ENCODE data around the gene TRAPPC2L. TPM values are rescaled to one million over a fixed set of nuclear protein-coding genes. Genes with fewer than 3 reads are reported as not detected.

Gene TRAPPC2L
- total RNA-seq, 1 donor from 2014 or later = 29.2 TPM

DNA sequence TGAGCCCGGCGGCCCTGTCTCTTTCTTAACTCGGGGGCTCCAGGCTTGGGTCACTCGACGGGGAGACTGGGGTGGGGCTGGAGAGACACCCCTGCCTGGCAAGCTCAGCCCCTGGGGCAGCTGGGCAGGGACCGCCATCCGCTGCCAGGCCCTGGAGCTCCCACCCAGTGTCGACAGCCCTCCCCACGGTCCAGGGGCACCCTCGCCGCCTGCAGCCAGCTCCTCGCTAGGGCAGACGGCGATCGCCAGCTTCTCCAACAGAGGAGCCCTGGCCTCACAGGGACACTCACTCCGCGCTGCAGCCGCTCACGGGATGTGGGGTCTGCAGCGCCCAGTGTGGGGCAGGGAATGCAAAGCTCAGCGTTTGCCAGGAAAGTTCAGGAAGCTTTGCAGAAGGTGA is 29.2 kb upstream of the TRAPPC2L start:
- Histone ChIP-seq H3K36me3 (ENCODE audit: control insufficient read depth in 3 of 3, insufficient read depth in 3 of 3, low read length in 3 of 3) (peaks cover 0 to 10% (median 3%) of the 10 kb centered on the region in 3 donors), H3K4me1 (ENCODE audit: control insufficient read depth in 3 of 3, insufficient read depth in 3 of 3, low read length in 3 of 3) (no peaks in the 10 kb centered on the region), H3K9me3 (ENCODE audit: control insufficient read depth in 3 of 3, low read length in 3 of 3) (no peaks in the 10 kb centered on the region), H3K9ac (ENCODE audit: low read depth in 1 of 3, low read length in 3 of 3) (no peak overlapping the region), H3K27ac (ENCODE audit: low read depth, low read length) (no peak overlapping the region), H3K4me3 (ENCODE audit: low read length in 3 of 3) (no peak overlapping the region), H3K27me3 (ENCODE audit: control insufficient read depth in 3 of 3, insufficient read depth in 3 of 3, low read length in 3 of 3) (no peaks in the 10 kb centered on the region)

DNA sequence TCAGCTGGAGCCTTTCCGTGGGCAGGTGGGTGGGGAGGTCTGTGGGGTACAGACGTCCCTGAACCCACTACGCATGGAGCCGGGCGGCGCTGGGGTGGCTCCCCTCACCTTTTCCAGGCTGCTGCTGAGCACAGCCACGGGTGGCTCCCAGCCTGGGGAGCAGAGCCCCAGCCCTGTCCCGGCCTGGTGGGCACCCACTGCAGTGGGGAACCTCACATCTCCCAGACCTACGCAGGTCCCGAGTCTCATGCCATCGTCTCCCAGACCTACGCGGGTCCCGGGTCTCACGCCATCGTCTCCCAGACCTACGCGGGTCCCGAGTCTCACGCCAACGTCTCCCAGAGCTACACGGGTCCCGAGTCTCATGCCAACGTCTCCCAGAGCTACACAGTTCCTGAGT is 28.2 kb upstream of the TRAPPC2L start:
- Histone ChIP-seq H3K27me3 (ENCODE audit: control insufficient read depth in 3 of 3, insufficient read depth in 3 of 3, low read length in 3 of 3) (no peaks in the 10 kb centered on the region), H3K4me3 (ENCODE audit: low read length in 3 of 3) (no peak overlapping the region), H3K36me3 (ENCODE audit: control insufficient read depth in 3 of 3, insufficient read depth in 3 of 3, low read length in 3 of 3) (peaks cover 0 to 8% (median 3%) of the 10 kb centered on the region in 3 donors), H3K4me1 (ENCODE audit: control insufficient read depth in 3 of 3, insufficient read depth in 3 of 3, low read length in 3 of 3) (no peaks in the 10 kb centered on the region), H3K9me3 (ENCODE audit: control insufficient read depth in 3 of 3, low read length in 3 of 3) (no peaks in the 10 kb centered on the region), H3K27ac (ENCODE audit: low read depth, low read length) (no peak overlapping the region), H3K9ac (ENCODE audit: low read depth in 1 of 3, low read length in 3 of 3) (no peak overlapping the region)

DNA sequence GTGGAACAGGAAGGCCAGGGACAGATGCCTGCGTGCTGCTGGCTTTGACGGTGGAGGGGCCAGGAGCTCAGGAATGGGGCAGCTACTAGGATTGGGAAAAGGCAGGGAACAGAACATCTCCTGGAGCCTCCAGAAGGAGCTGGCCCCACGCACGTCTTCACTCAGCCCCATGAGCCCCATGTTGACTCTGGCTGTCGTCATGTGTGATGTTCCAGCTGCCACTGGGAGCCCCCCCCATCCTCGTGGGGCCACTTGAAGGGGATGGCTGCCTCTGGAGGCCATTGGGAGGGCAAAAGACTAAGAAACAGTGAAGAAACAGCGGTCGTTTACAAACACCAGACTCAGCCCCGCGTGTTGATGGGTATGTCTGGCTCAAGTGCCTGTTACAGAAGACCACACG is 26.7 kb upstream of the TRAPPC2L start:
- H3K9me3 ChIP-seq (ENCODE audit: control insufficient read depth in 3 of 3, low read length in 3 of 3) = no peaks in the 10 kb centered on the region
- H3K36me3 ChIP-seq (ENCODE audit: control insufficient read depth in 3 of 3, insufficient read depth in 3 of 3, low read length in 3 of 3) = peaks cover 4 to 10% (median 8%) of the 10 kb centered on the region in 3 donors
- H3K4me1 ChIP-seq (ENCODE audit: control insufficient read depth in 3 of 3, insufficient read depth in 3 of 3, low read length in 3 of 3) = no peaks in the 10 kb centered on the region
- H3K9ac ChIP-seq (ENCODE audit: low read depth in 1 of 3, low read length in 3 of 3) = no peak overlapping the region
- no peaks in the 10 kb centered on the region for H3K27me3 ChIP-seq (ENCODE audit: control insufficient read depth in 3 of 3, insufficient read depth in 3 of 3, low read length in 3 of 3)
- H3K4me3 ChIP-seq (ENCODE audit: low read length in 3 of 3) = no peak overlapping the region
- H3K27ac ChIP-seq (ENCODE audit: low read depth, low read length) = no peak overlapping the region

DNA sequence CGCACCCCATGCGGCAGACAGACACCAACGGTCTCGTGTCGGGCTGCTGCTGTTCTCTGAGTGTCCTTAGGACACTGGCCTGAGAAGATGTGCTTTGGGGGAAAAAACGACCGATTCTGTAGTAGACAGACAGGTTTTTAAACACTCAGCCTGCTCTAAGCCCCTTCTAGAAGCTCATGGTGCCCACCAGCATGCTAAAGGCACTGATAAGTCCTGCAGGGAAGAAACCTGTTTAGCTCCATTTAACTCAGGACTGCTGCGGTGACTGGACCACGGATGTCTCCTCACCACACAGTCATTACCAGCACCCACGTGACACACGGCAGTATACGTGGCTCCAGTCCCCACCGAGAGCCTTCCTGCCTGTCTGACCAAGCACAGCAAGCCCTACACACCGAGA is 26.1 kb upstream of the TRAPPC2L start:
- no peak overlapping the region for H3K9ac ChIP-seq (ENCODE audit: low read depth in 1 of 3, low read length in 3 of 3)
- no peaks in the 10 kb centered on the region for H3K9me3 ChIP-seq (ENCODE audit: control insufficient read depth in 3 of 3, low read length in 3 of 3)
- H3K27ac ChIP-seq (ENCODE audit: low read depth, low read length) = no peak overlapping the region
- no peak overlapping the region for H3K4me3 ChIP-seq (ENCODE audit: low read length in 3 of 3)
- H3K27me3 ChIP-seq (ENCODE audit: control insufficient read depth in 3 of 3, insufficient read depth in 3 of 3, low read length in 3 of 3) = no peaks in the 10 kb centered on the region
- no peaks in the 10 kb centered on the region for H3K4me1 ChIP-seq (ENCODE audit: control insufficient read depth in 3 of 3, insufficient read depth in 3 of 3, low read length in 3 of 3)
- peaks cover 8 to 11% (median 10%) of the 10 kb centered on the region in 3 donors for H3K36me3 ChIP-seq (ENCODE audit: control insufficient read depth in 3 of 3, insufficient read depth in 3 of 3, low read length in 3 of 3)

DNA sequence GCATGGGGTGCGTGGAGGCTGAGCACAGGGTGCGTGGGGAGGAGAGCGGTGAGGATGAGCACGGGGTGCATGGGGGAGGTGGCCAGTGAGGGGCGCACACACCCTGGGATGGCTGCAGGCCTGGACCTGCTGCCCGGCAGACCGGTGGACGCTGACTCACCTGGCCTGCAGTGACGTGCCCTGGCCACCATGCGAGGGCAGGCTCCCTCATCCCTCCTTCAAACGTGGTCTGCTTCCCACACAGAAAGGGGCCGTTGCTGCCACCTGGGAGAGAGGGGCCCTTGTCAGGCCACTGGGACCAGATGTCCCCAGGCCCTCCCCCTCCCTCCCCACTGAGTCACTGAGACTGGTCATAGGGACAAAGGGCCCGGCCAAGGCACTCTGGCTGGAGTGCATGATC is 25.1 kb upstream of the TRAPPC2L start:
- Histone ChIP-seq H3K36me3 (ENCODE audit: control insufficient read depth in 3 of 3, insufficient read depth in 3 of 3, low read length in 3 of 3) (peaks cover 7 to 13% (median 11%) of the 10 kb centered on the region in 3 donors), H3K27ac (ENCODE audit: low read depth, low read length) (no peak overlapping the region), H3K9me3 (ENCODE audit: control insufficient read depth in 3 of 3, low read length in 3 of 3) (no peaks in the 10 kb centered on the region), H3K4me3 (ENCODE audit: low read length in 3 of 3) (no peak overlapping the region), H3K9ac (ENCODE audit: low read depth in 1 of 3, low read length in 3 of 3) (no peak overlapping the region), H3K4me1 (ENCODE audit: control insufficient read depth in 3 of 3, insufficient read depth in 3 of 3, low read length in 3 of 3) (no peaks in the 10 kb centered on the region), H3K27me3 (ENCODE audit: control insufficient read depth in 3 of 3, insufficient read depth in 3 of 3, low read length in 3 of 3) (no peaks in the 10 kb centered on the region)

DNA sequence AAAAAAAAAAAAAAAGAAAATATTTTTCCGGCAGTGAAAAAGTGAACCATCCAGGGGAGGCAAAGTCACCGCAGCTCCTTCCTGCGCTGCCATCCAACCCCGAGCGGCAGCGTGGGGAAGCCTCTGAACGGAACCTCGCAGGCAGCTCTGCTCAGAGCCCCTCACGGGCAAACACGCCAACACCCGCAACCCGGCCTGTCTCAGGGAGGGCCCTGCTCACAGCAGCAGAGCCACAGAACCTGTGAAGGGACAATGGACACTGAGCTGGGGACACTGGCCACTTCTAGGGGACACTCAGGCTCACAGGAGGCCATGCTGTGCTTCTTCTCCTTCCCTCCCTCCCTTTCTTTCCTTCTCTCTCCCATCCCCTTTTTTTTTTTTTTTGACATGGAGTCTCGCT is 23.8 kb upstream of the TRAPPC2L start:
- Histone ChIP-seq H3K27me3 (ENCODE audit: control insufficient read depth in 3 of 3, insufficient read depth in 3 of 3, low read length in 3 of 3) (no peaks in the 10 kb centered on the region), H3K9me3 (ENCODE audit: control insufficient read depth in 3 of 3, low read length in 3 of 3) (no peaks in the 10 kb centered on the region), H3K9ac (ENCODE audit: low read depth in 1 of 3, low read length in 3 of 3) (no peak overlapping the region), H3K27ac (ENCODE audit: low read depth, low read length) (no peak overlapping the region), H3K4me1 (ENCODE audit: control insufficient read depth in 3 of 3, insufficient read depth in 3 of 3, low read length in 3 of 3) (no peaks in the 10 kb centered on the region), H3K36me3 (ENCODE audit: control insufficient read depth in 3 of 3, insufficient read depth in 3 of 3, low read length in 3 of 3) (peaks cover 6 to 13% (median 11%) of the 10 kb centered on the region in 3 donors), H3K4me3 (ENCODE audit: low read length in 3 of 3) (no peak overlapping the region)

DNA sequence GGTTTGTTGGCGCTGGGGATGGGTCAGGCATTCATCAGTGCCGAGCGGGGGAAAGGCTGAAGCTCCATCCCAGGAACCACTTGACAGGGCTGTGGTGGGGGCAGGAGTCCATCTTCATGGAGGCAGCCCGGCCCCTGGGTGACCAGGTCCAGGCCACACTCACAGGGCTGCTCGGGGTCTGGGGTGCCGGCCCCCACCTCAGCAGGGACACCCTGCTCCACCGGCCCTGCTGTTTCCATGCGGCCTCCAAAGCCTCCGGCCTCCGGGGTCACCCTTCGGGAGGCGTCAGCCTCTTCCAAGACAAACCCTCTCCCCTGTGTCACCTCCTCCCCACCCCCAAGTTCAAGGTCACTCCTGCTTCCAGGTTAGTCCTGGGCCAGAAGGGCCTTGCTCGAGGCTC is 22.3 kb upstream of the TRAPPC2L start:
- Histone ChIP-seq H3K27ac (ENCODE audit: low read depth, low read length) (no peak overlapping the region), H3K9me3 (ENCODE audit: control insufficient read depth in 3 of 3, low read length in 3 of 3) (no peaks in the 10 kb centered on the region), H3K4me3 (ENCODE audit: low read length in 3 of 3) (no peak overlapping the region), H3K4me1 (ENCODE audit: control insufficient read depth in 3 of 3, insufficient read depth in 3 of 3, low read length in 3 of 3) (no peaks in the 10 kb centered on the region), H3K9ac (ENCODE audit: low read depth in 1 of 3, low read length in 3 of 3) (no peak overlapping the region), H3K36me3 (ENCODE audit: control insufficient read depth in 3 of 3, insufficient read depth in 3 of 3, low read length in 3 of 3) (peaks cover 12 to 22% (median 14%) of the 10 kb centered on the region in 3 donors), H3K27me3 (ENCODE audit: control insufficient read depth in 3 of 3, insufficient read depth in 3 of 3, low read length in 3 of 3) (no peaks in the 10 kb centered on the region)

DNA sequence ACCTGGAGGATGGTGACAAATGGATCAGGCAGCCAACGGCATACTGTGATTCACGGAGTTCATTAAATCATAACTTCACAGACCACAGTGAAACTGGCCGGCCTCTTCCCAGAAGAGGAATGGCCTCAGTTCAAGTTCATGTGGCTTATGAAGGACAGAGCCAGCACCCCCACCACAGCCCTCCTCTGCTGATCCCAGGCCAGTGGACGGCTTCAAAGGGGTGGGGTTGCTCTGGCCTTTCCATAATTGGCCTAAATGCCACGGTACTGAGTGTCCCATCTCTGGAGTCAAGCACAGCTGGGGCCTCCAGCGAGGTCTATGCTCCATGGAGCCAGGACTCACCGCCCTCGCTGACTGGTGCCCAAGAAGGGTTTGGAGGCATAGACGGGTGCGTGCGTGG is 21.5 kb upstream of the TRAPPC2L start:
- no peak overlapping the region for H3K4me3 ChIP-seq (ENCODE audit: low read length in 3 of 3)
- H3K9me3 ChIP-seq (ENCODE audit: control insufficient read depth in 3 of 3, low read length in 3 of 3) = no peaks in the 10 kb centered on the region
- no peak overlapping the region for H3K9ac ChIP-seq (ENCODE audit: low read depth in 1 of 3, low read length in 3 of 3)
- H3K4me1 ChIP-seq (ENCODE audit: control insufficient read depth in 3 of 3, insufficient read depth in 3 of 3, low read length in 3 of 3) = no peaks in the 10 kb centered on the region
- no peak overlapping the region for H3K27ac ChIP-seq (ENCODE audit: low read depth, low read length)
- peaks cover 17 to 28% (median 19%) of the 10 kb centered on the region in 3 donors for H3K36me3 ChIP-seq (ENCODE audit: control insufficient read depth in 3 of 3, insufficient read depth in 3 of 3, low read length in 3 of 3)
- H3K27me3 ChIP-seq (ENCODE audit: control insufficient read depth in 3 of 3, insufficient read depth in 3 of 3, low read length in 3 of 3) = no peaks in the 10 kb centered on the region

DNA sequence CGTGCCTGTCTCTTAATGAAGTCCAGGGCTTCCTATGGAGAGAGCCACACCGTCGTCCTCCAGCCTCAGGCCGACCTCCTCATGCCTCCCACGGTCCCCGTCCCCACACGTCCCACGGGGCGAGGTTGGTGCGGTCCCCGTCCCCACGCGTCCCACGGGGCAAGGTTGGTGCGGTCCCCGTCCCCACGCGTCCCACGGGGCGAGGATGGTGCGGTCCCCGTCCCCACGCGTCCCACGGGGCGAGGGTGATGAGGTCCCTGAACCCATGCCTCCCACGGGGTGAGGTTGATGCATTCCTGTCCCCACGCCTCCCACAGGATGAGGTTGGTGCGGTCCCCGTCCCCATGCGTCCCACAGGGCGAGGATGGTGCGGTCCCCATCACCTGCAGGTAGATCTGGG is 21.1 kb upstream of the TRAPPC2L start:
- Histone ChIP-seq H3K27ac (ENCODE audit: low read depth, low read length) (no peak overlapping the region), H3K36me3 (ENCODE audit: control insufficient read depth in 3 of 3, insufficient read depth in 3 of 3, low read length in 3 of 3) (peaks cover 20 to 30% (median 20%) of the 10 kb centered on the region in 3 donors), H3K27me3 (ENCODE audit: control insufficient read depth in 3 of 3, insufficient read depth in 3 of 3, low read length in 3 of 3) (no peaks in the 10 kb centered on the region), H3K4me1 (ENCODE audit: control insufficient read depth in 3 of 3, insufficient read depth in 3 of 3, low read length in 3 of 3) (no peaks in the 10 kb centered on the region), H3K9me3 (ENCODE audit: control insufficient read depth in 3 of 3, low read length in 3 of 3) (no peaks in the 10 kb centered on the region), H3K9ac (ENCODE audit: low read depth in 1 of 3, low read length in 3 of 3) (no peak overlapping the region), H3K4me3 (ENCODE audit: low read length in 3 of 3) (no peak overlapping the region)

DNA sequence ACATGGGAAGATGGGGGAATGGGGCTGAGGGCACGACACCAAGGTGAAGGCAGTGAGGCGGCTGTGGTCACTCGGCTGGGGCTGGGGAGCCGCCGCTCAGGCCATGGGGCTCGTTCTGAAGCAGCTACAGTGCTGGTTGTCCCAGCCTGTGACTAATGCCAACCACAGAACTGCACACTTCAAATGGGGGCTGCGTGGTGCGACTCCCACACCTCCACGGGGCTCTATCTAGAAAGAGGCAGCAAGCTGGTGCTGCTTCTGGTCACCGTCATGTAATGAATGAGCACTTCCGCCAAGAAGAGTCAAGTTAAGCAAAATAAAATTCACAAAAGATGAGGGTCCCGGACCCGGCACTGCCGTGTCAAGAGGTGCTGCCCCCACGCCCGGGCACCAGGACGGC is 20.1 kb upstream of the TRAPPC2L start:
- no peaks in the 10 kb centered on the region for H3K27me3 ChIP-seq (ENCODE audit: control insufficient read depth in 3 of 3, insufficient read depth in 3 of 3, low read length in 3 of 3)
- H3K27ac ChIP-seq (ENCODE audit: low read depth, low read length) = no peak overlapping the region
- no peak overlapping the region for H3K9ac ChIP-seq (ENCODE audit: low read depth in 1 of 3, low read length in 3 of 3)
- no peaks in the 10 kb centered on the region for H3K9me3 ChIP-seq (ENCODE audit: control insufficient read depth in 3 of 3, low read length in 3 of 3)
- H3K4me1 ChIP-seq (ENCODE audit: control insufficient read depth in 3 of 3, insufficient read depth in 3 of 3, low read length in 3 of 3) = no peaks in the 10 kb centered on the region
- H3K4me3 ChIP-seq (ENCODE audit: low read length in 3 of 3) = no peak overlapping the region
- H3K36me3 ChIP-seq (ENCODE audit: control insufficient read depth in 3 of 3, insufficient read depth in 3 of 3, low read length in 3 of 3) = peaks cover 20 to 30% (median 21%) of the 10 kb centered on the region in 3 donors

DNA sequence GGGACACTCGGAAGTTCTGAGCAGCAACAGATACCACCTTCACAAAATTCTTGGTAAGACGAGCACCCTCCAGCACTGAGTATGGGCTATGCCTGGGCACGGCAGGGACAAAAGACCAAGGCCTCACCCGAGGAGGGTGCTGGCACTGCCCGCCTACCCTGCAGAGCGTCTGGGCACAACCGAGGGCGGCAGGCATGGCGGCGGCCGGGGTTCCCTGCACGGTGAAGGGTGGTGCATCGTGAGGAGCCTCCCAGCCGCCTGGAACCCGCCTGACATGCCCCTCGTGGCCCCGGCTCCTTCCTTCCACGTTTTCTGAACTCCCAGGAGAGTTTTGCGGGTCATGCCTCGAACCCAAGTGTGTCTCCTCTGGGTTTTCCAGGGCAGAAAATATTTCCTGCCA is 19.1 kb upstream of the TRAPPC2L start:
- no peaks in the 10 kb centered on the region for H3K9me3 ChIP-seq (ENCODE audit: control insufficient read depth in 3 of 3, low read length in 3 of 3)
- H3K4me3 ChIP-seq (ENCODE audit: low read length in 3 of 3) = no peak overlapping the region
- H3K4me1 ChIP-seq (ENCODE audit: control insufficient read depth in 3 of 3, insufficient read depth in 3 of 3, low read length in 3 of 3) = no peaks in the 10 kb centered on the region
- no peak overlapping the region for H3K27ac ChIP-seq (ENCODE audit: low read depth, low read length)
- peaks cover 20 to 30% (median 21%) of the 10 kb centered on the region in 3 donors for H3K36me3 ChIP-seq (ENCODE audit: control insufficient read depth in 3 of 3, insufficient read depth in 3 of 3, low read length in 3 of 3)
- no peaks in the 10 kb centered on the region for H3K27me3 ChIP-seq (ENCODE audit: control insufficient read depth in 3 of 3, insufficient read depth in 3 of 3, low read length in 3 of 3)
- no peak overlapping the region for H3K9ac ChIP-seq (ENCODE audit: low read depth in 1 of 3, low read length in 3 of 3)
